Measurements from ENCODE around the gene SNX3.

SNX3 gene

DNA sequence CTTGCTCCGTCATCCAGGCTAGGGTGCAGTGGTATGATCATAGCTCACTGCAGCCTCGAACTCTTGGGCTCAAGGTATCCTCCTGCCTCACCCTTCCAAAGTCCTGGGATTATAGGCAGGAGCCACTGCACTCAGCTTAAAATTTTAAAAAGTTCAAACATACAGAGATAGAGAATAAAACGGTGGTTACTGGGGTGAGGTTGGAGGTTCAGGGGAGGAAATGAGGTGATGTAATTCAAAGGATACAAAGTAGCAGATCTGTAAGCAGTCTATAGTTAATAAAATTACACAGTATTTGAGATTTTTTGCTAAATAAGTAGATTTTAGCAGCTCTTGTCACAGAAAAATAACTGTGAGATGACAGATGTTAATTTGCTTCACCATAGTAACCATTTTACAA lies 26.5 kb upstream of the SNX3 start:
- Histone ChIP-seq H3K4me1 (ENCODE audit: control extremely low read depth in 1 of 4, control insufficient read depth in 4 of 4, insufficient read depth in 4 of 4, low read length in 3 of 4) (no peaks in the 10 kb centered on the region), H3K27me3 (replicated peaks in 2 of 5; ENCODE audit: control insufficient read depth in 4 of 5, insufficient read depth in 5 of 5, low read length in 4 of 5) (no peaks in the 10 kb centered on the region), H3K4me3 (ENCODE audit: control insufficient read depth in 1 of 7, extremely low read depth in 1 of 7, insufficient read depth in 4 of 7, low read depth in 2 of 7, low read length in 6 of 7) (no peak overlapping the region), H3K36me3 (ENCODE audit: control insufficient read depth in 4 of 4, insufficient read depth in 4 of 4, low read length in 3 of 4) (no peaks in the 10 kb centered on the region), H3K9me3 (ENCODE audit: control extremely low read depth in 1 of 5, control insufficient read depth in 4 of 5, insufficient read depth in 2 of 5, low read depth in 1 of 5, low read length in 4 of 5) (no peaks in the 10 kb centered on the region), H3K27ac (ENCODE audit: insufficient read depth in 1 of 2, low read depth in 1 of 2, low read length in 2 of 2, poor library complexity in 1 of 2, severe bottlenecking in 2 of 2) (no peak overlapping the region)
- ChIA-PET CTCF (no interaction called here), POLR2A (no interaction called here)
- no peak for DNase-seq
- 100% methylated on average over 1 of the region's 3 CpGs for WGBS (ENCODE audit: insufficient coverage)

DNA sequence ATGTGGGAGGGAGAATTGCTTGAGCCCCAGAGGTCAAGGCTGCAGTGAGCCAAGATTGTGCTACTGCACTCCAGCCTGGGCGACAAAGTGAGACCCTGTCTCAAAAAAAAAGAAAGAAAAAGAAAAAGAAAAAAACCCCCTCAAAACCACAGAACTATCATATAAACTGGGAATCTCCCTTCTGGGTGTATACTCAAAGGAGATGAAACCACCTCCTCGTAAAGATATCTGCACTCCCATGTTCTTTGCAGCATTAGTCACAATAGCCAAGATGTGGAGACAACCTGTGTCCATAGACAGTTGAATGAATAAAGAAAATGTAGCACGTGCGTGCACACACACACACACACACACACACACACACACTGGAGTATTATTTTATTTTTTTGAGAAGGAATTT lies 25.5 kb upstream of the SNX3 start:
- ChIA-PET CTCF (no interaction called here), POLR2A (no interaction called here)
- DNase-seq, result peak in 2 of 3 donors; percentile 16 to 18
- H3K4me1 ChIP-seq (ENCODE audit: control extremely low read depth in 1 of 4, control insufficient read depth in 4 of 4, insufficient read depth in 4 of 4, low read length in 3 of 4), result no peaks in the 10 kb centered on the region
- no CpG with 5 or more reads among the region's 4 CpGs for WGBS (ENCODE audit: insufficient coverage)
- H3K27me3 ChIP-seq (replicated peaks in 2 of 5; ENCODE audit: control insufficient read depth in 4 of 5, insufficient read depth in 5 of 5, low read length in 4 of 5), result no peaks in the 10 kb centered on the region
- H3K4me3 ChIP-seq (ENCODE audit: control insufficient read depth in 1 of 7, extremely low read depth in 1 of 7, insufficient read depth in 4 of 7, low read depth in 2 of 7, low read length in 6 of 7), result no peak overlapping the region
- no peak overlapping the region for H3K27ac ChIP-seq (ENCODE audit: insufficient read depth in 1 of 2, low read depth in 1 of 2, low read length in 2 of 2, poor library complexity in 1 of 2, severe bottlenecking in 2 of 2)
- no peaks in the 10 kb centered on the region for H3K9me3 ChIP-seq (ENCODE audit: control extremely low read depth in 1 of 5, control insufficient read depth in 4 of 5, insufficient read depth in 2 of 5, low read depth in 1 of 5, low read length in 4 of 5)
- H3K36me3 ChIP-seq (ENCODE audit: control insufficient read depth in 4 of 4, insufficient read depth in 4 of 4, low read length in 3 of 4), result no peaks in the 10 kb centered on the region

DNA sequence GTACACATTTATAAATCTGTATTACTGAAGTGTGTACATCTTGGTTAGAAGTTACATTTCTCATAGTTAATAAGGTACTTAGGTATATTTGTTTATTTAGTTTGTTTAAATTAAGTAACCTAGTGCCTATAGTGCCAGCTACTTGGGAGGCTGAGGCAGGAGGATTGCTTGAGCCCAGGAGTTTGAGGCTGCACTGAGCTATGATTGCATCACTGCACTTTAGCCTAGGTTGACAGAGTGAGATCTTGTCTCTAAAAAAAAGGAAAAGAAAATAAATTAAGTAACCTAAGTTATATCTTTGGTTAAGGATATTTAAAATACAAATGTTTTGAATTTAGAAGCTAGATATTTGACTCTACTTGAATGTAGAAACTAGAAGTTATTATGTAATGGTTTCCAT lies 24.5 kb upstream of the SNX3 start:
- Histone ChIP-seq H3K4me1 (ENCODE audit: control extremely low read depth in 1 of 4, control insufficient read depth in 4 of 4, insufficient read depth in 4 of 4, low read length in 3 of 4) (no peaks in the 10 kb centered on the region), H3K27me3 (replicated peaks in 2 of 5; ENCODE audit: control insufficient read depth in 4 of 5, insufficient read depth in 5 of 5, low read length in 4 of 5) (no peaks in the 10 kb centered on the region), H3K36me3 (ENCODE audit: control insufficient read depth in 4 of 4, insufficient read depth in 4 of 4, low read length in 3 of 4) (no peaks in the 10 kb centered on the region), H3K9me3 (ENCODE audit: control extremely low read depth in 1 of 5, control insufficient read depth in 4 of 5, insufficient read depth in 2 of 5, low read depth in 1 of 5, low read length in 4 of 5) (no peaks in the 10 kb centered on the region), H3K4me3 (ENCODE audit: control insufficient read depth in 1 of 7, extremely low read depth in 1 of 7, insufficient read depth in 4 of 7, low read depth in 2 of 7, low read length in 6 of 7) (no peak overlapping the region), H3K27ac (ENCODE audit: insufficient read depth in 1 of 2, low read depth in 1 of 2, low read length in 2 of 2, poor library complexity in 1 of 2, severe bottlenecking in 2 of 2) (no peak overlapping the region)
- DNase-seq, result no peak
- POLR2A ChIA-PET, result no interaction called here
- CTCF ChIA-PET, result interaction anchor here (0.7 kb wide), 1 partner anchor 34 kb away, joined by 3 read pairs; no protein-coding TSS in a partner anchor

DNA sequence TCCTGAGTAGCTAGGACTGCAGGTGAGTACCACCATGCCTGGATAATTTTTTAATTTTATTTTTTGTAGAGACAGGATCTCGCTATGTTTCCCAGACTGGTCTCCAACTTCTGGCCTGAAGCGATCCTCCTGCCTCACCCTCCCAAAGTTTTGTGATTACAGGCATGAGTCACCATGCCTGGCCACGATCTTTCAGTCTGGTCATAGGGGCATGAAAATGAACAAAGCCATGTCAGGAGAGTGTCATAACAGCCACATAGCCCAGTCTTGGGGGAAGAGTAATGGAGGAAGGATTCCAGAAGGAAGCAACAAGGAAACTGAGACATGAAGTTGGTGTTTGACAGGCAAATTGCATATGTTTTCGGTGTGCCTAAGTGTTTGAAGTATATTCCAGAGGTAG lies 17.0 kb upstream of the SNX3 start:
- no peak overlapping the region for H3K27ac ChIP-seq (ENCODE audit: insufficient read depth in 1 of 2, low read depth in 1 of 2, low read length in 2 of 2, poor library complexity in 1 of 2, severe bottlenecking in 2 of 2)
- H3K27me3 ChIP-seq (replicated peaks in 2 of 5; ENCODE audit: control insufficient read depth in 4 of 5, insufficient read depth in 5 of 5, low read length in 4 of 5), result no peaks in the 10 kb centered on the region
- H3K4me3 ChIP-seq (ENCODE audit: control insufficient read depth in 1 of 7, extremely low read depth in 1 of 7, insufficient read depth in 4 of 7, low read depth in 2 of 7, low read length in 6 of 7), result no peak overlapping the region
- H3K9me3 ChIP-seq (ENCODE audit: control extremely low read depth in 1 of 5, control insufficient read depth in 4 of 5, insufficient read depth in 2 of 5, low read depth in 1 of 5, low read length in 4 of 5), result no peaks in the 10 kb centered on the region
- no peak for DNase-seq
- no peaks in the 10 kb centered on the region for H3K4me1 ChIP-seq (ENCODE audit: control extremely low read depth in 1 of 4, control insufficient read depth in 4 of 4, insufficient read depth in 4 of 4, low read length in 3 of 4)
- WGBS (ENCODE audit: insufficient coverage), result 100% methylated on average over 4 of the region's 4 CpGs
- CTCF ChIA-PET, result interaction anchor here (1.6 kb wide), 1 partner anchor 14 kb away, joined by 4 read pairs; no protein-coding TSS in a partner anchor
- no peaks in the 10 kb centered on the region for H3K36me3 ChIP-seq (ENCODE audit: control insufficient read depth in 4 of 4, insufficient read depth in 4 of 4, low read length in 3 of 4)
- POLR2A ChIA-PET, result no interaction called here

DNA sequence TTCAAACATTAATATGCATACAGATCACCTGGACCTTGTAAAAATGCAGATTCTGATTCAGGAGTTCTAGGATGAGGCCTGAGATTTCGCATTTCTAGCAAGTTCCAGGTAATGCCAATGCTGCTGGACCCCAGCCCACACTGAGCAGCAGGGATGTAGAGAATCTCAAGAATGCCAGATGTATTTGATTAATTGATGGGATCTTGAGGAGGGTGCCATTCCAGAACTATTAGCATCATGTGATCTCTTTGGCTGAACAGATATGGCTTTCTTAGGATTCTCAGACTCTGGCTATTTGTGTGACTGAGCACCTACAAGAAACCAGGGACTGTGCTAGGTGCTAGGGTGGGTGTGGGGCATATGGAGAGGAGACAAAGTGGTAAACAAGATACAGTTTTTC lies 16.5 kb upstream of the SNX3 start:
- no peaks in the 10 kb centered on the region for H3K27me3 ChIP-seq (replicated peaks in 2 of 5; ENCODE audit: control insufficient read depth in 4 of 5, insufficient read depth in 5 of 5, low read length in 4 of 5)
- H3K4me3 ChIP-seq (ENCODE audit: control insufficient read depth in 1 of 7, extremely low read depth in 1 of 7, insufficient read depth in 4 of 7, low read depth in 2 of 7, low read length in 6 of 7), result no peak overlapping the region
- no peaks in the 10 kb centered on the region for H3K4me1 ChIP-seq (ENCODE audit: control extremely low read depth in 1 of 4, control insufficient read depth in 4 of 4, insufficient read depth in 4 of 4, low read length in 3 of 4)
- no peaks in the 10 kb centered on the region for H3K36me3 ChIP-seq (ENCODE audit: control insufficient read depth in 4 of 4, insufficient read depth in 4 of 4, low read length in 3 of 4)
- WGBS (ENCODE audit: insufficient coverage), result 100% methylated on average over 1 of the region's 1 CpG
- ChIA-PET CTCF (interaction anchor here (1.6 kb wide), 1 partner anchor 15 kb away, joined by 4 read pairs; no protein-coding TSS in a partner anchor), POLR2A (no interaction called here)
- DNase-seq, result no peak
- H3K27ac ChIP-seq (ENCODE audit: insufficient read depth in 1 of 2, low read depth in 1 of 2, low read length in 2 of 2, poor library complexity in 1 of 2, severe bottlenecking in 2 of 2), result no peak overlapping the region
- no peaks in the 10 kb centered on the region for H3K9me3 ChIP-seq (ENCODE audit: control extremely low read depth in 1 of 5, control insufficient read depth in 4 of 5, insufficient read depth in 2 of 5, low read depth in 1 of 5, low read length in 4 of 5)

DNA sequence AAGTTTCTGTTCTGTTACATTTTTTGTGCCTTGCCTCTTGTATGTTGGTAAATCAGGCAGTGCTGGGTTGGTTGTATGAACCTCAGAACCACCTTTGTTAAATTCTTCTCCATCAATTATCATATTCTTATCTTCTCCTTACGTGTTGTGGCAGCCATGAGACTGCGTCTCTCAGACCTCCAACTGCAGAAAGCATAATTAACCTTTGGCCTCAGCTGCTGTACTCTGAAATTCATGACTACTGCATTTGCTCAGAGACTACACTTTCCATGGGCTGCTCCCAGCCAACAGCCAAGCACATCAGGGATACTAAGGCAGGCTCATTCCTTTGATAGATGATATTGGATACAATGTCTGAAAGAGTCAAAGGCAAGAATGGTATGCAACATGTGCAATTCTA lies 15.1 kb upstream of the SNX3 start:
- no peaks in the 10 kb centered on the region for H3K9me3 ChIP-seq (ENCODE audit: control extremely low read depth in 1 of 5, control insufficient read depth in 4 of 5, insufficient read depth in 2 of 5, low read depth in 1 of 5, low read length in 4 of 5)
- H3K4me3 ChIP-seq (ENCODE audit: control insufficient read depth in 1 of 7, extremely low read depth in 1 of 7, insufficient read depth in 4 of 7, low read depth in 2 of 7, low read length in 6 of 7), result no peak overlapping the region
- H3K27ac ChIP-seq (ENCODE audit: insufficient read depth in 1 of 2, low read depth in 1 of 2, low read length in 2 of 2, poor library complexity in 1 of 2, severe bottlenecking in 2 of 2), result no peak overlapping the region
- WGBS (ENCODE audit: insufficient coverage), result 100% methylated on average over 2 of the region's 2 CpGs
- H3K36me3 ChIP-seq (ENCODE audit: control insufficient read depth in 4 of 4, insufficient read depth in 4 of 4, low read length in 3 of 4), result no peaks in the 10 kb centered on the region
- POLR2A ChIA-PET, result no interaction called here
- DNase-seq, result no peak
- H3K27me3 ChIP-seq (replicated peaks in 2 of 5; ENCODE audit: control insufficient read depth in 4 of 5, insufficient read depth in 5 of 5, low read length in 4 of 5), result no peaks in the 10 kb centered on the region
- H3K4me1 ChIP-seq (ENCODE audit: control extremely low read depth in 1 of 4, control insufficient read depth in 4 of 4, insufficient read depth in 4 of 4, low read length in 3 of 4), result no peaks in the 10 kb centered on the region
- CTCF ChIA-PET, result no interaction called here

DNA sequence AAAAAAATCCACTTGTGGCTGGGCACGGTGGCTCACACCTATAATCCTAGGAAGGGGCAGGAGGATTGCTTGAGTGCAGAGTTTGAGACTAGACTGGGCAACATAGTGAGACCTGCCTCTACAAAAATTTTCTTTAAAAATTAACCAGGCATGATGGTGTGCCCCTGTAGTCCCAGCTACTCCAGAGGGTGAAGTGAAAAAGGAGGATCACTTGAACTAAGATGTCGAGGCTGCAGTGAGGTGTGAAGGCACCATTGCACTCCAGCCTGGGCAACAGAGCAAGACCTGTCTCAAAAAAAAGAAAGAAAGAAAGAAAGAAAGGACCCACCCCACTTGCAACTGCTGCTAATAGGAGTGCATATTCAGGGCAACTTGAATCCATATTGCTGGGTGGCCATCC lies 13.7 kb upstream of the SNX3 start:
- Histone ChIP-seq H3K27me3 (replicated peaks in 2 of 5; ENCODE audit: control insufficient read depth in 4 of 5, insufficient read depth in 5 of 5, low read length in 4 of 5) (no peaks in the 10 kb centered on the region), H3K27ac (ENCODE audit: insufficient read depth in 1 of 2, low read depth in 1 of 2, low read length in 2 of 2, poor library complexity in 1 of 2, severe bottlenecking in 2 of 2) (no peak overlapping the region), H3K4me3 (ENCODE audit: control insufficient read depth in 1 of 7, extremely low read depth in 1 of 7, insufficient read depth in 4 of 7, low read depth in 2 of 7, low read length in 6 of 7) (no peak overlapping the region), H3K4me1 (ENCODE audit: control extremely low read depth in 1 of 4, control insufficient read depth in 4 of 4, insufficient read depth in 4 of 4, low read length in 3 of 4) (no peaks in the 10 kb centered on the region), H3K9me3 (ENCODE audit: control extremely low read depth in 1 of 5, control insufficient read depth in 4 of 5, insufficient read depth in 2 of 5, low read depth in 1 of 5, low read length in 4 of 5) (no peaks in the 10 kb centered on the region), H3K36me3 (ENCODE audit: control insufficient read depth in 4 of 4, insufficient read depth in 4 of 4, low read length in 3 of 4) (no peaks in the 10 kb centered on the region)
- CTCF ChIA-PET, result interaction anchor here (0.9 kb wide), 1 partner anchor 17 kb away, joined by 3 read pairs; no protein-coding TSS in a partner anchor
- DNase-seq, result no peak
- POLR2A ChIA-PET, result no interaction called here
- WGBS (ENCODE audit: insufficient coverage), result 100% methylated on average over 1 of the region's 2 CpGs

Measured in common myeloid progenitor, CD34-positive (primary cell).